ENCODE measurements around the gene MRPL21. TPM values are rescaled to one million over a fixed set of nuclear protein-coding genes. Genes with fewer than 3 reads are reported as not detected.

Gene MRPL21
- total and polyA plus RNA-seq, 2 of the 8 experiments (the other 6 are each of a cell fraction or from before 2014, with no cell fraction given) = 102 to 107 TPM

- no peak for TF ChIP-seq CHD7 (IDR thresholded peaks at IDR 0.05; ENCODE audit: insufficient replicate concordance, low read length)
Observed at GRCh38 chr11:68935066-68935465, 31.4 kb upstream of the MRPL21 start (continued).
